Muscle of back (tissue), 11 donors: Measurements from ENCODE around the gene CSRNP3. TPM values are rescaled to one million over a fixed set of nuclear protein-coding genes. Genes with fewer than 3 reads are reported as not detected.

Experiments
- DNase-seq, 3 donors: peaks; one replicate each; pipeline versions ENCODE4 v3.0.0 to v3.0.0-alpha.2; 2013
- polyA plus RNA-seq, 10 donors: library from polyadenylated mRNA; unstranded; fragments of 120-200 nt; gene quantifications; one replicate each; pipeline ENCODE4 v1.2.1, GENCODE V29; 2013; ENCODE audit not compliant: insufficient read length in 10 of 10

The CSRNP3 gene
- polyA plus RNA-seq, 10 donors = 6.3 to 12.2 (median 10.6) TPM

DNA sequence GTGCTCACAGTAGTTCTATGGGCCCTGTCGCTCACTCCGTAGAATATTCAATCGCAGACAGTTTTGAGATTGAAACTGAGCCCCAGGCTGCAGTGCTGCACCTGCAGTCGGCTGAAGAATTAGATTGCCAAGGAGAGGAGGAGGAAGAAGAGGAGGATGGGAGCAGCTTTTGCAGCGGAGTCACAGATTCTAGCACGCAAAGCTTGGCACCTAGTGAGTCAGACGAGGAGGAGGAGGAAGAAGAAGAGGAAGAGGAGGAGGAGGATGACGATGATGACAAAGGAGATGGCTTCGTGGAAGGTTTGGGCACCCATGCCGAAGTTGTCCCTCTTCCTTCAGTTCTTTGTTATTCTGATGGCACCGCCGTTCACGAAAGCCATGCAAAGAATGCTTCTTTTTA lies 209.4 kb downstream of the CSRNP3 start:
- DNase-seq = no peak

GRCh38 chr2:165679621-165680020 lies 210.1 kb downstream of the CSRNP3 start:
- DNase-seq = no peak

- peak; percentile 30 to 53 (median 38) for DNase-seq
Observed at GRCh38 chr2:165681841-165682240, 212.3 kb downstream of the CSRNP3 start.

DNA sequence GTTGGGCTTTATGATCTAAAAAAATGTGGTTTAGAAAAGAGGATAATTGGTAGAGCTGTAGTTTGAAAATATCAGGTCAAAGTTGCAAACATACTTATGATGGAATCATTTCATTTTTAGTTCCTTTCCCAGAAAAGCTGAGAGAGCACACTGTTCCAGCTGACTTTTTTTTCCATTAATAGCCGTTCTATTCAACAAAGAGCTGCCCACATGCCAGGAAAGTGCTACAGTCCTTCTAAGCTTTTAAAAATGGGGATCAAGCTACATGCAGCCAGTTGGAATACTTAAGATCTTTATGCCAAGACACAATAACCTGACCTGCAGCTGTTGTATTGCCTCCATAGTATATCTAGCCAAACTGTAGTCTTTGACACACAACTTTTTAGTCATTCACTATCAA lies 213.0 kb downstream of the CSRNP3 start:
- peak in 2 of 3 donors; percentile 45 to 58 for DNase-seq

GRCh38 chr2:165686800-165687199 lies 217.3 kb downstream of the CSRNP3 start:
- no peak for DNase-seq

DNA sequence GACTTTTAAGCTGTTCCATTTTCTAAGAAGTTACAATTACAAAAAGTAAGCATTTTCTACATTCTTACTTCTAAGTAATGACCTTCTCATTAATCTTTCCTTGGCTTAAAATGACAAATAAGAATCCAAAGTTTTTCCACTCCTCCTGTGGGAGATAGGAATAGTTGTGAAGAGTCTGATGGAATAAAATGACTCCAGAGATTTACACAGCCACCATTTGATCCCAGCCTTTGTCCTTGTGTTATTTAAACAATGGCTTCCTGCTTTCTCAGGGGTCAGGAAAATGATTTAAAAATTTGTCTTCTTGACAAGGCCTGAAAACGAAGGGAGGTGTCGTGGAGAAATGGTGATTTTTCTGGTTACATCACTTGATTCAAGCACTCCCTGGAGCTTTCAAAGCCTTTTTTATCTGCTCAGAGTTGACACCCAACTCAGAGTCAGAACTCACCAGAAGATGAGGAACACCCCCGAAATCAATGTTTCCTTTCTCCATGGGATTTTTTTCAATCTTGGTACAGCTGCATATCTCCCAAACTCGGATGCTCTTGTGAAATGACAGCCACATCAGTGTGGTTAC lies 218.0 kb downstream of the CSRNP3 start:
- no peak for DNase-seq

- DNase-seq = peak in 1 of 3 donors; percentile 26
Observed at GRCh38 chr2:165691615-165692014, 222.1 kb downstream of the CSRNP3 start.

DNA sequence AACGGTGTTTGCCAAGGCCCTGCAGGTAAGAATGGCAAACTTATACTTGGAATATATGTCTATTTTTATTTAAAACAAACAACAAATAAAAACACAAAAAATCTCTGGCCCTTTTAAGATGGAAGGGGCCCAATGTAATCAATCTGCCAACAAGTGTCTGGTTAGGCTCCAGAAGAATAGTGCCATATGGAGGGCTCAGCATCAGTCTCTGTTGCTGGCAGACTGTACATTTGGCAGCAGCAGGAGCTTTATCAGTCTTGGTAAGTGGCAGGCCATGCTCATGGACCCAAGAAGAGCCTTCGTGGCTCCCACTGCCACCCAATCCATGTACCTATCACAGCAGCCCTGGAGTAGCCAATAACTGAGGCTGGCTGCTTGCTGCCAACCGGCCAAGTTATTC lies 223.4 kb downstream of the CSRNP3 start:
- DNase-seq = no peak

DNA sequence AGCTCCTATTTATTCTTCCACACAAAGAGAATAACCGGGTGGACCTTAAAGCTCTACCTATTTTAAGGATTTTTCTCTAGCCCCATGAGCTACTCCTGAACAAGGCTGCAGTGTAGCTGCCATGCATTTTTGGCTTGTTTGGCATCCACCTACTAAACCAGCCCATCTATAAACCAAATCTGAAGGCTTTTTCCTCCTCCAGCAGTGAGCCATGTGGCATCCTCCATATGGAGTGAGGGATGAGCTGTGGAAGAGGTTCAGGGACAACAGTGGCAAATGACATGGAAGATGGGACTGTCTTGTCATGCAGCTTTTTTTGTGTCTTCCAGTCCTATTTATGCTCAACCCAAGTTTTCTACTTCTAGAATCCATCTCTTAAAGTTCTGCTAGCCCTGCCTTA lies 224.3 kb downstream of the CSRNP3 start:
- no peak for DNase-seq

DNA sequence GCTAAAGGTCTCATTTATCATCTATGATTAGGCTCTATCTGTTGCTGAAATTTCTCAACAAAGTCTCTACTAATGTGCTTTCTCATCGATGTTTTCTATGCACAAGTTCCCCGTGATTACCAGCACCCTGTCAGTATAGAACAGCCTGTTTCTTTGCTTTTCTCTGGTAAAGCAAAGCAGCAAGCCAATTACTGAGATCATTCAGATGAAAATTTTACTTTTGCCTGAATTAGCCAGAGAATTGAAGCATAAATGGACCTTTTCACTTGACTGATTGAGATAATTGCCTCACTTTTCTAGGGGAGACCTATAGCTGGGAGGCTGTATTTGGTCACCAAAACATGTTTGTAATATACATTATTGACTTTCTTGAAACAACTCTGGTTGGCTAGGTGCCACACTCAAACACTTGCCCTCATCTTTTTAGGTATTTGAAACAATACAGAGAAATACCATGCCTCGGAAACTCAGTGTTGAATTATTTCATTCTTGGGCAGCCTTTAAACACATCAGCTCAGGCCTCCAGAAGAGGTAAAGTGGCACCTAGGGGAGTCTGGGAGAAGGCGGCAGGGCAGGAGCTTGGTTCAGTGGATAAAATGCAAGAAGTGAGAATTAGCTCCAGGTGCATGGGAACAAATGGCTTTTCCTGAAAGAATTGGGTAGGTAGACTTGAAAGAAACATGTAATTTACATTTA lies 228.4 kb downstream of the CSRNP3 start:
- no peak for DNase-seq

GRCh38 chr2:165698444-165698884 lies 229.0 kb downstream of the CSRNP3 start:
- DNase-seq = peak; percentile 28 to 80 (median 59)

- DNase-seq = no peak
Observed at GRCh38 chr2:165699946-165700345, 230.4 kb downstream of the CSRNP3 start.

DNA sequence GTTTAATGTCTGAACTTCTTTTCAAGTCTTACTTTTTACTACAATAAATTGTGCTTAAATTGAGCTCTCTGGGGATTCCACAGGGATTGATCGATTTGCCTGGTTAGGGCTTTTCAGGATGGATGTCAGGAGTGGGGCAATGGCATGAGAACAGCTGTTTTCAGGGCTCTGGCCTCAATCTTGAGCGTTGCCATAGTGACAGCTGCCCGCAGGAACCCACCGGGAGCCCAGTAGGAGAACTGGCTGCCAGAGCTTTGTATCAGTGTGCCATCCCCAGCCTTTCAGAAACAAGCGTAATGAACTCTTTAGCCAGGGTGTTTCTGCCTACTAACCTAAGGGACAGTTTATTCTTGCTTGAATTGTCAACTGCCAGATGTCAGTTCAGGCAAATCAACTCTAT lies 231.0 kb downstream of the CSRNP3 start:
- peak in 1 of 3 donors; percentile 27 for DNase-seq

DNA sequence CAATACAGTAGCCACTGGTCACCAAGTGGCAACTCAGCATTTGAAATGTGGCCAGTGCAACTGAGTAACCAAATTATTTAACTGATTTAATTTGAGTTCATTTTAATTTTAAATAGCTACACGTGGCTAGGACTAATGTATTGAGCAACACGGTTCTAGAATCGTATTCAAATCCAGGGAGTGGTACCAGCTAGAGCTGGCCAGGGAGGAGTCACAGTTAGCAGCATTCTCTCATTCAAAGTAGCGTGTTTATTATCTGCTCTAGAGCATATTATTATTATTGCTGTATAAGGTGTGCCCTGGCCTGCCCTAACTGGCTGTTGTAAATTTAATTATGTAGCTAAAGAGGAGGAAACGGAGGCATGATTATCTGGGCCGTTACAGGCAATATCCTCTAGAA lies 231.6 kb downstream of the CSRNP3 start:
- DNase-seq = no peak

DNA sequence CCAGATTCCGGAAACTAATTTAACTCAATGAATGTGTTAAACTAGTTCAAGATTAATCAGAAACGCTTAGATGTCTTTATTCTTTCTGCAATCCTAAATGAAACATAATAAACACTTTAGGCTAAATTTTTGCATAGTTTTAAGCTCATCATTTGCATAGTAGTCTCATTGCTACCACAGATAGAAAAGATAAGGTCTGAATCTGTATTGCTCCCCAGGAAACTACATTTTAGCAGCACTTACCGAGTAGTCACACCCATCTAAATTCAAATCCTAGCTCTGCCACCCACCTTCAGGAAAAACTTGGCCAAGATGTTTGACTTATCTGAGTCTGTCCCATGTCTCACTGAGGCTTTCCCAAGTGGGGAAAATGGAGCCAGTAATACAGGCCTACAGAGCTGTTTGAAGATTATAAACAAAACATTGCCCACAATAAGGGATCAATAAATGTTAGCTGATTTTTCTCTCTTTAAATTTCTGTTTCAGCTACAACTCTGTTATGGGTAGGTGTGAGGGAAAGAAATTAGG lies 237.5 kb downstream of the CSRNP3 start:
- DNase-seq = no peak

GRCh38 chr2:165716091-165716490 lies 246.6 kb downstream of the CSRNP3 start:
- peak in 1 of 3 donors; percentile 61 for DNase-seq

GRCh38 chr2:165718610-165719210 lies 249.2 kb downstream of the CSRNP3 start:
- DNase-seq = peak in 1 of 3 donors; percentile 26

- DNase-seq = peak in 1 of 3 donors; percentile 69
Observed at GRCh38 chr2:165720511-165720910, 251.0 kb downstream of the CSRNP3 start.

DNA sequence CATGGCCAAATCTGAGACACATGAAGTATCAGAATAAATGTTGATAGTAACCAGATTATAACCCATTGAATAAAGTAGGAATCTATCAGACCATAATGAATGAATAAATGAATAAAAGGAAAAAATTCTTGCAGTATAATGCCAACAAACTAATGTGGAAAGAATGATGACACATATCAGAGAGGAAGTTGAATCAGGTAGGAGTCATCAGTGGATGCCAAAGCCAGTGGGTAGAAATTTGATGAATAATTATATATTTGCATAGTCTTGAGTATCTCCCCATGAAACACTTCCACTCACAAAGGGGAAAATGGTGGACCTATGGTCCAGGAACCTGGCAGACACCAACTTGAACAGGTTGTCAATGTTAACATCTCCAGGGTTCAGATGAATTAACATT lies 255.9 kb downstream of the CSRNP3 start:
- DNase-seq = peak in 1 of 3 donors; percentile 26
